HL-60/S4 (cell line): Measurements from ENCODE around the gene SETD2.
"Not testable (repeated sequence)": the region's sequence is repeated elsewhere in the genome, so short reads cannot be mapped to it uniquely, and the experiment has no call there.

Experiments
- in situ Hi-C: fragments of 300-500 bp; cut with MboI; formaldehyde crosslinking; loops from 2 replicates; pipeline ENCODE4 v1.14.3; 2022; ENCODE audit warnings: low sequenced_read_pairs

Gene SETD2

GRCh38 chr3:47041114-47041513, 122.8 kb downstream of the SETD2 start:
- in situ Hi-C loops, result no loop called here

GRCh38 chr3:47037302-47037701, 126.6 kb downstream of the SETD2 start:
- in situ Hi-C loops, result not testable (repeated sequence)

- in situ Hi-C loops, result no loop called here
These were observed 127.8 kb downstream of the SETD2 start for GRCh38 chr3:47036145-47036544.

DNA sequence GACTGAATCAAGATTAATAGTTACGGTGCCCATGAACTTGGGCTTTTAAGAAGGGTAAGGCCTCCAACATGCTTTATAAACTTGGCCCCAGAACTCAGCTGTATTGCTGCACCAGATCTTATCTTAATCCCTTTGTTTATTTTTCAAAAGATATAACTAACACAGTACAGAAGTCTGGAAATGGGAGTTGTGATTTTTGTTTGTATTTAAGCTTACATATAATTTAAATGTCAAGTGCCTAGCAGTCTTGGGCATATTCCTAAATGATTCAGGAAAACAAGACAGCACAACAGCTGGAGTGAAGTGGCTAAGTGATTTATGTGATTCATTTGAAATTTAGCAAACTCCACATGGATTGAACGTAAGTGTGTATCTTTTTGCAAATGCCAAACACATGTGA, 128.3 kb downstream of the SETD2 start:
- in situ Hi-C loops, result no loop called here

DNA sequence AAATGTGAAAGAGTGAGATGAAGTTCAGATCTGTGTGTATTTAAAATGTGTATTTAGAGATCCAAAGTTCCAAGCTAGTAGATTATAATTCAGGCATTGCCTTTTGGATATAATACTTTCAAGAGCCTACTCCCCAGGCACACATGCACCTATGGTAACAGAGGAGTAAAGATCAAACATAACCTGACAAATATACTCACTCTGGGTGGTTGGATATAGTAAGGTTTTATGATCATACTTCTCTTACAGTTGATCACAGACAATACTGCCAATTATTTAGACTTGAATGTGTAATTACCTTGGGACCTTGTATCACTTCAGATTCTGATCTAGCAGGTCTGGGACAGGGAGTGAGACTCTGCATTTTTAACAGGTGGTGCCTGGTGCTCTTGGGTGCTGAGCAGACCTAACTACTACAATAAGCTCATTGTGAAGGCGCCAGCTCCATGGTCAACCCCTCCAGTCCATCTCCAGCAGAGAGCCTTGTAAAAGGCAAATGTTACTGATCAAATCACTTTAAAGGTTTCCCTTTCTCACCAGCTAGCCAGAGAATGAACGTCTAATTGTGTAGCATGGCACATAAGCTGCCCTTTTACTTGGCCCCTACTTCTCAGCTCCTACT, 128.9 kb downstream of the SETD2 start:
- in situ Hi-C loops, result no loop called here

DNA sequence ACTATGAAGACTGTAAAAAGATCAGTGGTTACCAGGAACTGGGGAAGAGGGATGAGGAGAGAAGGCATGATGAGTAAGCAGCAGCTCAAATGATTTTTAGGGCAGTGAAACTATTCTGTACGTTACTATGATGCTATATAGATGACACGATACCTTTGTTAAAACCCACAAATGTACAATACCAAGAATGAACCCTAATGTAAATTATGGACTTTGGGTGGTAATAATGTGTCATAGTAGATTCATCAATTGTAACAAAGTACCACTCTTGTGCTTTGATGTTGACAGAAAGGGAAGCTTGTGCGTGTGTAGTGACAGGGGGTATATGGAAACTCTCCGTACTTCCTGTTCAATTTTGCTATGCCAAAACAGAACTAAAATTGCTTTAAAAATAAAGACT, 132.9 kb downstream of the SETD2 start:
- in situ Hi-C loops, result not testable (repeated sequence)

GRCh38 chr3:47028667-47029066, 135.2 kb downstream of the SETD2 start:
- in situ Hi-C loops, result no loop called here

DNA sequence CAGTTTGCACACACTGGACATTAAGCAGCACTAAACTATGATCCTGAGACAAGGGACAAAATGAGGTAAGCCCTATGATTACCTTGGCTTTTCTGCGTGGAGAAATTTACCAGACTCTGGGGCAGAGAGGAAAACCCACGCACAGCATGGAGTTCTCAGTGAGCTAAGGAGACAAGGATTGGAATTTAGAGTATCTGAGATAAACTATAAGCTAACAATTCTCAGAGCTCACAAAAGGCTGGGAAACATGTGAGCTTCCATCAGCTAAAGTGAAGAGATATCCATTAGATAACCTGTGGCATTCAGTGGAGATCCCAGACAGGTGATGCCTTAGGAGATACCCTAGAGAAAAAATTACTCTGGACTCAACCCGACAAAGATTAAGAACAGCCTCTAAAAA, 135.8 kb downstream of the SETD2 start:
- in situ Hi-C loops, result no loop called here

GRCh38 chr3:47026432-47026831, 137.5 kb downstream of the SETD2 start:
- in situ Hi-C loops, result not testable (repeated sequence)

DNA sequence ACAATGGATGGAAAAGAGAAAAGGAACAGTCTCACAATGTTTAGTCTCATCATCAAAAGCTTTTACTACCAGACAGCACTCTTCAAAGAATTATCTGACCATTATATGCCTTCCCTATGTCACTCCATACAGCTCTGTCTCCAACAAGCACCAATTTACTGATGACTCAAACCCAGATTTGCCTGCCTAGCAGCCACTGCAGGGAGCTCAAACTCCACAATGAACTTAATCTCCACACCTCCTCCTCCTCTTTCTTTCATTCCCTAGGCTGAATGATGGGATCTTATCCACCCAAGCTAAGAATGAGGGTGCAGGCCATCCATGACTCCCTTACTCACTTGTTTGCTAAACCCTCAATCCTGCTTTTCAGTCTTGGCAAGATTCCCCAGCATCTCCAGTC, 139.0 kb downstream of the SETD2 start:
- in situ Hi-C loops, result no loop called here

- in situ Hi-C loops, result no loop called here
These were observed 141.3 kb downstream of the SETD2 start for GRCh38 chr3:47022641-47023071.

DNA sequence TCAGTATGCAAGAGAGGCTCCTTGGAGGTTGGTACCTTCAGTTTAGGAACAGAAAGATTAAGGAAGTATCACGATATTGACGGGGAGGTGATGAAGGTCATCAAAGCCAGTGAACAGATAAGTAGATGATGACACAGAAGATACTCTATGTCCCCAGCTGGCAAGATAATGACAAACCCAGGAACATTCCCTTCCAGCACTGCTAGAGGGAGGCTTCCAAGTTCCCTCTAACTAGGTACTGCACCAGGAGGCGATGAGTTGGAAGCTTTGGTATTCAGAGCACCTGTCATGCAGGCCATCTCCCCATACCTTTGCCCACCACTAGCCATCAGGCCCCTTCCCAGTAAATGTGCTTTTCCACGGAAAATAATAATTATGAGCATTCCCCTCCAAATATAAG, 143.6 kb downstream of the SETD2 start:
- in situ Hi-C loops, result no loop called here

DNA sequence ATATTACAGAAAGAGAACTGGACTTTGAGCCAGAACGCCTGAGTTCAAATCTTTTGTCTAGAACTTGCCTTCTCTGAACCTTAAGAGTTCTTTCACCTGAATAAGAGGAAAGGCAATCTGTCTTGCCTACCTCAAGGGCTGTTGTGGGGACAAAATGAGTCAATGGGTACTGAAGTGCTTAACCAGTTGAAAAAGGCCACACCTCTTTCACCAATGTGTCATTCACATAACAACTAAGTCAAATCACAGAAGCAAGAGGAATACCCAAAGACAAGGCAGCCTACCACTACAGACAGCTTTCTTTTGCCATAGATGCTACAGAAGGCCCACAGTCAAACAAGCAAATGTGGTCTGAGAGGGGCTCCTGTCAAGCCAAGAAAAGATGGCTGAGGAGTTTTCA, 144.7 kb downstream of the SETD2 start:
- in situ Hi-C loops, result no loop called here

DNA sequence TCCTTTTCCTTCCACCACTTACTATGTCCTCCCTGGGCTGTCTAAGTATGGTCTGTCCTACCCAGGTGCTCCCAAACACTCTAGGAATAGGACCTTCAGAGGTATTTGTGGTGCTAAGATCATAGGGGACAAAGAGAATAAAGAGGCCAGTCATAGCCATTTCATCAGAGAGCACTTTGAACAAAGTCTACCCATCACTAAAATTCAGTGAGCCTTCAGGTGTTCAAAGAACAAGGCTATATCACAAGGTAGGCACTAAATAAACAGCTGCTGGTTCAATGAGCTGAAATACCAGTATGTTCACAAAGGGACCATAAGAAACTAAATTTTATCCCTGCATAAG, 145.7 kb downstream of the SETD2 start:
- in situ Hi-C loops, result no loop called here

GRCh38 chr3:47017504-47018268, 146.2 kb downstream of the SETD2 start:
- in situ Hi-C loops, result no loop called here

GRCh38 chr3:47016934-47017435, 146.9 kb downstream of the SETD2 start:
- in situ Hi-C loops, result no loop called here

DNA sequence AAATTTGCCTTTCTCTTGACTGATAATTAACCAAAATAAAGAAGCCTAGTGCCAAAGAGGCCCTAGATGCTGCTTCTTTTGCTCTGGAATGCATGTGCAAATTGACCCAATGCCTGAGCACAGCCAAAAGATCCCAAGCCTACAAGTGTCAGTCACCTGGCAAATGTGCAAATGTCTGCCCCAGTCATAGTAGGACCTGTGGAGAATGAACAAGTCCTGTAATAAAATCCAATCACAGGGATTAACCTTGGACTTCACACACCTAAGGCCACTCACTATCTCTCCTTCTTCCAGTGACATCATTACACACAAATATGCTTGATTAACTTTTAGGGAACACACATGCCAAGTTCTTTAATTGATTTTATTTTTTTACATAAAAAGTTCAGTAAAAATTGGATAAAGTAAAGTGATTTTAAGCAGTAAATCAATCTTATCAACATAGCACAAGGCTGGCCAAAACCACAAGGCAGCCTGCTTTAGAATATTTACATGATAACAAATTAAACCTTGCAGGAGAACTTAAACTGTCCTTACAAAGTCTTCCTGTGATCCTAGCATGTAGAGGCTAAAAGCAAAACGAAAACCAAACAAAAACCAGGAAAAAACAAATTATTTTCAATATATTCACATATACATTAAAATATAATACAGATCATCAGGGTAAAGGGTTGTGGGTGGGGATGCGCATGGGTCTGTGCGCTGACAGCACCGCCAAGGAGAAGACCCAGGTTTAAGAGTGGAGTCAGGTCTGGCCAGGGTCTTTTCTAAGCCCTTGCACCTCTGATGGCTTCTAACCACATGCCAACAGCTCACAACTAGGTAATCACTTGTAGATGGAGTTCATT, 147.6 kb downstream of the SETD2 start:
- in situ Hi-C loops, result no loop called here

GRCh38 chr3:47015151-47015550, 148.8 kb downstream of the SETD2 start:
- in situ Hi-C loops, result no loop called here

DNA sequence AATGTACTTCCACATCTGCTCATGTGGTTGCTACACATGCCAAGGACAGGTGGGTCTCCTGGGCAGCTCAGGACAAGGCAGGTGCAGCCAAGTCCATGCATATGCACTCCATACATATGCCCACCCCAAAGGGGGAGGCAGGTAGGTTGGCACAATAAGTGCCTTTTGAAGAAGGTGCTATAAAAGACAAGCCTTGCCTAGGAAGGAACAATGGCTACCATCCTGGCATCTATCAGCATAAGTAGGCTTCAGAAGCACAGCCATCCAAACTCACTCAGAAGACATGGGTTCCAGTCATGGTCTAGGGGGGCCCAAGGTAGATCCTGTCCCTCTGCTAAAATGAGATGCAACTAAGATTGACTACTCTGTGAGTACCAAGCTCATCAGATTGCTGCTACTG, 149.9 kb downstream of the SETD2 start:
- in situ Hi-C loops, result no loop called here

DNA sequence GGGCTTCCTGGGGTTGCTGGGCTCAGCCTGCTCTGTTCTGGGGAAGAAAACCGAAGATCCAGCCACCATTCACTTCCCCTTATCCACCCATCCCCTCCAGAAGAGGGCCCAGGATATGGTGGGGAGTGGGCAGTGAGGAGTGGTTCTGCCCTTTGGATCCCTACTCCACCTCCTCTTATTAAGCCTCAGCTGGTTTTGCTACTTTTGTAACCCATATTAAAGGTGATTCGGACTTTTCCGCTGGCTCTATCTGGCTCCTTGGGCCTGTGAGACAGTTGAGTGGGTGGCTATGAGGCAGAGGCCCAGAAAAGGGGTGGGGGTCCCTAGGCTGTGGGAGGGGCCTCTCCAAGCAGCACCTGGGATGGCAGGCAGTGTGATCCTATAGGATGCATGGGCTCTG, 150.7 kb downstream of the SETD2 start:
- in situ Hi-C loops, result no loop called here

DNA sequence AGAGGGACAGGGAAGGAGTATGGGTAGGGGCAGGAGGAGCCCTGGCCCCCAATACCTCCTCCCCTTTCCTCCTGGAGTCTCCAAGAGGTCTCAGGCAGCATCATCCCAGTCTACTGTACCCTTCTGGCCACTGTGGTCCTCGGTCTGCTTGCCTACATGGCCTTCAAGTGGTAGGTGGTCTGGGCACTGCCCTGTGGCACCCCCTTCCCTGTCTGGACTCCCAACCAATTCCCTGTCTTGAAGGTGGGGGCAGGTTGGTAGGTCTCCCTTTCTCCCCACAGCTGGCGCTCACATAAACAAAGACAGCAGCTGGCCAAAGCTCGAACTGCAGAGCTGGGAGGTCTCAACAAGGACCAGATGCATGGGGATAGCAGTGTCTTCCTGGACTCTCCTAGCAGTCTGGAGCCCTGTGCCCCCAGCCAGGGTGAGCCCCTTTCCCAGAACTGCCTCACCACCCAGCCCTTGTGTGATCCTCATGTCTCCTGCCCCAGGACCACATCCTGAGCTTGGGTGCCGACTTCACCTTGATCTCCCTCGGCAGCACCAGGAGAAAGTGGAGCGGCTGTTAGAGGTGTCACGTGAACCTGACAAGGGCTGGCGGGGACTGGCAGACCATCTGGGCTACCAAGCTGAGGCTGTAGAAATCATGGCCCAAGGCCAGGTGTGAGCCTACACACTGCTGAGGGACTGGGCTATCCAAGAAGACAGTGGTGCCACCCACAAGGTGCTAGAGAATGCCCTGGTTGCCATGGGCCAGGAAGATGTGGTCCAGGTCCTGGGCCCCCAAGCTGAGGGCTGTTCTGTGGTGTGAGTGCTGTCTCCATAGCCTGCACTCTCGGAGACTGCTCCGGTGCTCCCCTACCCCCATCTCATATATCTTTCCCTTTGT, 151.3 kb downstream of the SETD2 start:
- in situ Hi-C loops, result no loop called here
